Osteocyte (in vitro differentiated cells): ENCODE data around the gene PDZD4. TPM values are rescaled to one million over a fixed set of nuclear protein-coding genes. Genes with fewer than 3 reads are reported as not detected.
A peak's percentile ranks its signal among the peaks of the same experiment; 100 is the strongest.

ENCODE experiments used
- DNase-seq: peaks from one replicate; pipeline ENCODE4 v3.0.0; 2021; ENCODE audit warnings: mixed read lengths; ENCODE audit not compliant: unreplicated experiment; ENCODE audit errors: extremely low spot score
- H3K27ac Mint-ChIP-seq: one replicate; pipeline ENCODE4 v1.8.0; 2021; ENCODE audit warnings: mild to moderate bottlenecking, mixed read lengths; ENCODE audit not compliant: unreplicated experiment
- H3K27me3 Mint-ChIP-seq: one replicate; pipeline ENCODE4 v1.8.0; 2021; ENCODE audit warnings: mixed read lengths; ENCODE audit not compliant: unreplicated experiment
- H3K36me3 Mint-ChIP-seq: one replicate; pipeline ENCODE4 v1.8.0; 2021; ENCODE audit warnings: mixed read lengths; ENCODE audit not compliant: unreplicated experiment
- H3K4me1 Mint-ChIP-seq: one replicate; pipeline ENCODE4 v1.8.0; 2021; ENCODE audit warnings: mixed read lengths; ENCODE audit not compliant: unreplicated experiment
- H3K4me3 Mint-ChIP-seq: one replicate; pipeline ENCODE4 v1.8.0; 2021; ENCODE audit warnings: mild to moderate bottlenecking, moderate library complexity, mixed read lengths; ENCODE audit not compliant: unreplicated experiment
- H3K9me3 Mint-ChIP-seq: one replicate; pipeline ENCODE4 v1.8.0; 2021; ENCODE audit warnings: mixed read lengths; ENCODE audit not compliant: unreplicated experiment
- total RNA-seq: library from RNA; stranded (reverse); gene quantifications from 2 replicates; pipeline ENCODE4 v1.2.1, GENCODE V29; 2021
- TF ChIP-seq, protein P1 (sequence below): fragments of 200-600 bp; sonication (generic); IDR thresholded peaks from 2 replicates; pipeline ENCODE4 v1.5.0; 2021; ENCODE audit warnings: antibody characterized with exemption, mild to moderate bottlenecking, moderate library complexity

Gene PDZD4
- total RNA-seq, 1 donor from 2014 or later: 23.9 TPM

GRCh38 chrX:153877571-153878261 is 47.4 kb upstream of the PDZD4 start:
- H3K27me3 Mint-ChIP-seq: no peaks in the 10 kb centered on the region
- no peak for DNase-seq
- TF ChIP-seq, protein P1, sequence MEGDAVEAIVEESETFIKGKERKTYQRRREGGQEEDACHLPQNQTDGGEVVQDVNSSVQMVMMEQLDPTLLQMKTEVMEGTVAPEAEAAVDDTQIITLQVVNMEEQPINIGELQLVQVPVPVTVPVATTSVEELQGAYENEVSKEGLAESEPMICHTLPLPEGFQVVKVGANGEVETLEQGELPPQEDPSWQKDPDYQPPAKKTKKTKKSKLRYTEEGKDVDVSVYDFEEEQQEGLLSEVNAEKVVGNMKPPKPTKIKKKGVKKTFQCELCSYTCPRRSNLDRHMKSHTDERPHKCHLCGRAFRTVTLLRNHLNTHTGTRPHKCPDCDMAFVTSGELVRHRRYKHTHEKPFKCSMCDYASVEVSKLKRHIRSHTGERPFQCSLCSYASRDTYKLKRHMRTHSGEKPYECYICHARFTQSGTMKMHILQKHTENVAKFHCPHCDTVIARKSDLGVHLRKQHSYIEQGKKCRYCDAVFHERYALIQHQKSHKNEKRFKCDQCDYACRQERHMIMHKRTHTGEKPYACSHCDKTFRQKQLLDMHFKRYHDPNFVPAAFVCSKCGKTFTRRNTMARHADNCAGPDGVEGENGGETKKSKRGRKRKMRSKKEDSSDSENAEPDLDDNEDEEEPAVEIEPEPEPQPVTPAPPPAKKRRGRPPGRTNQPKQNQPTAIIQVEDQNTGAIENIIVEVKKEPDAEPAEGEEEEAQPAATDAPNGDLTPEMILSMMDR: no peak
- H3K4me3 Mint-ChIP-seq: no peak overlapping the region
- no peak overlapping the region for H3K27ac Mint-ChIP-seq
- peaks cover 6% of the 10 kb centered on the region for H3K9me3 Mint-ChIP-seq
- H3K4me1 Mint-ChIP-seq: peaks cover 14% of the 10 kb centered on the region
- no peaks in the 10 kb centered on the region for H3K36me3 Mint-ChIP-seq

DNA sequence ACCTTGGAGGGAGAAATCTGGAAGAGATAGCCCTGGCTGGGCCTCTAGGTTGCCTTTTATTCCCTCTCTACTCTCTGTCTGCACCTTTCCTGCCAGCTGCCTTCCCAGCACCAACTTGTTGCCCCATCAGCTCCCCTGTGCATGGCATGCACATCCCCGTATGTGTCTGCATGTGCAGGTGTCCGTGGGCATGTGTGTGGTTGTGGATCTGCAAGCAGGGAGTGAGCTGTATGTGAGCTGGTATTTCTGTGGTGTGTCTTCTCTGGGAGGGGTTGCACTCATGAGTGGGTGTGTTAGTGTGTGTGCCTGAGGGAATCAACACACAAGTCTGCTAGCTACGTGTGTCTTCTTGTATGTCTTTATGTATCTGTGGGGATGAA is 45.8 kb upstream of the PDZD4 start:
- Mint-ChIP-seq H3K4me3 (no peak overlapping the region), H3K4me1 (peaks cover 11% of the 10 kb centered on the region), H3K36me3 (no peaks in the 10 kb centered on the region), H3K9me3 (peaks cover 6% of the 10 kb centered on the region), H3K27ac (no peak overlapping the region), H3K27me3 (no peaks in the 10 kb centered on the region)
- no peak for DNase-seq
- TF ChIP-seq, protein P1: no peak

GRCh38 chrX:153875391-153876111 is 45.2 kb upstream of the PDZD4 start:
- Mint-ChIP-seq H3K9me3 (peaks cover 6% of the 10 kb centered on the region), H3K4me3 (no peak overlapping the region), H3K27me3 (no peaks in the 10 kb centered on the region), H3K4me1 (peaks cover 10% of the 10 kb centered on the region), H3K27ac (no peak overlapping the region), H3K36me3 (no peaks in the 10 kb centered on the region)
- peak; percentile 88 for DNase-seq
- TF ChIP-seq, protein P1: no peak

DNA sequence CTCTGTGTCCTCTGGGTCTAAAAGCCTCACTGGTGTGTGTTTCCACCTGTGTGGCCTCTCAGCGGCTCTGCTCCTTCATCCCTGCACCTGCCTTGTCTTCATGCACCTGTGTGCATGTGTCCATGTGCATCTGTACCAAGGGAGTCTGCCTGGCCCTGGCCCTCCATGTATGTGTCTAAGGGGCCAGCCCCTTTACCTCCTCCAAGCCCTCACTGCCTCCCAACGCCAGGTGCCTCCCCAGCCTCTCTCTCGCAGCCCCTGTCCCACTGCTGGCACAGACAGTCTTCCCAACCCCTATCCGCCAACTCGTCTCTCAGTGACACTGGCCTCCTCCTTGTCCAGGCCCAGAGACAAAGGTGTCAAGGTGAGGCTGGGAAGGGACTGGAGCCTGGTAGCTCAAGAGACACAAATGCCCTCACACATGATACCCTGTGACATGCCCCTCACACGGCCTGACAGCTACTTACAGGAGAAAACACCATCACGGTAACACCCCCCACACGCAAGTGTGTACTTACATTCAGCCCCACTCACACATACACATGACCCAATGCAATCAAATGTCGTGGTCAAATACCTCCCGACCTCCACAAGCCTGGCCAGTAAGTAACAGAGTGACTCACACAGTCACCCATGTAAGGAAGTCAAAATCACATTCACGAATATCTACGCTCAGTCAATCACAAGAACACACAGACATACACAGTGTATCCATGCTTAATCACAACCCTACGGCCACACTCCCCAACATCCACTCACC is 44.2 kb upstream of the PDZD4 start:
- TF ChIP-seq, protein P1: no peak
- H3K36me3 Mint-ChIP-seq: no peaks in the 10 kb centered on the region
- H3K4me3 Mint-ChIP-seq: no peak overlapping the region
- no peaks in the 10 kb centered on the region for H3K27me3 Mint-ChIP-seq
- H3K27ac Mint-ChIP-seq: no peak overlapping the region
- H3K4me1 Mint-ChIP-seq: peaks cover 10% of the 10 kb centered on the region
- peaks cover 6% of the 10 kb centered on the region for H3K9me3 Mint-ChIP-seq
- no peak for DNase-seq

DNA sequence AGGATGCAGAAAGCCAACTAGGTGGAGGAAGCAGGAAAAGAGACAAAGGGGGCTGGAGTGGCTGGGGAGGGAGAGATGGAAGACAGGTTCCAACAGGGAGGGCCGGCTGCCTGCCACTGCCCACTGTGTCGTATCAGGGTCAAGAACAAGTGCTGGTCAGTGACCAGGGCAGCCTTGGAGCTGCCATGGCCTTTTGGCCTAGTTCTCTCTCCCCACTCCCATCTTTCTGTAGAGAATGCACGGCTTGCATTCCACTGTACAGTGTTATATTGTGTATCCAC is 43.7 kb upstream of the PDZD4 start:
- Mint-ChIP-seq H3K4me3 (no peak overlapping the region), H3K27ac (no peak overlapping the region), H3K4me1 (peaks cover 6% of the 10 kb centered on the region), H3K36me3 (no peaks in the 10 kb centered on the region), H3K9me3 (peaks cover 6% of the 10 kb centered on the region), H3K27me3 (no peaks in the 10 kb centered on the region)
- TF ChIP-seq, protein P1: no peak
- DNase-seq: no peak
